Panc1 (cell line): ENCODE data around the gene CLSTN2. TPM values are rescaled to one million over a fixed set of nuclear protein-coding genes. Genes with fewer than 3 reads are reported as not detected.

Source experiments
- ATAC-seq: fragments of 200-7000 bp; cut with Tn5 transposase; 2 replicates; pipeline ENCODE4 v1.9.1; 2020; ENCODE audit warnings: mild to moderate bottlenecking, moderate library complexity
- BruUV-seq: library from RNA; stranded (reverse); fragments of 400-500 nt; replicated peaks from 2 replicates; lab custom pipeline; 2021; lab: Mats Ljungman, UMichigan
- CTCF ChIA-PET: fragments of 300-600 bp; sonication (Branson Sonifier 250); formaldehyde crosslinking; loops from one replicate; lab custom pipeline; 2022; ENCODE audit warnings: antibody characterized with exemption; lab: Charles Lee
- POLR2A ChIA-PET: fragments of 300-600 bp; sonication (Branson Sonifier 250); formaldehyde crosslinking; loops from one replicate; lab custom pipeline; 2022; ENCODE audit warnings: antibody characterized with exemption; lab: Charles Lee
- DNase-seq: peaks from one replicate; pipeline ENCODE4 v3.0.0-alpha.2; 2010; ENCODE audit warnings: low read depth, low spot score
- H3K27ac ChIP-seq: 2 replicates; pipeline ENCODE4 v1.5.1; 2011; ENCODE audit warnings: mild to moderate bottlenecking, low read length, inconsistent platforms
- H3K27me3 ChIP-seq: fragments of 200-500 bp; sonication (Bioruptor generic); 2 replicates; pipeline ENCODE4 v1.6.0; 2014; ENCODE audit warnings: low read length, inconsistent platforms; ENCODE audit not compliant: control insufficient read depth, insufficient read depth
- H3K36me3 ChIP-seq: fragments of 200-500 bp; sonication (Bioruptor generic); 2 replicates; pipeline ENCODE4 v1.5.1; 2014; ENCODE audit warnings: inconsistent platforms, mild to moderate bottlenecking, low read length, moderate library complexity; ENCODE audit not compliant: control insufficient read depth, insufficient read depth
- H3K4me1 ChIP-seq: 2 replicates; pipeline ENCODE4 v1.5.1; 2011; ENCODE audit warnings: inconsistent platforms, mild to moderate bottlenecking, low read length, moderate library complexity; ENCODE audit not compliant: control insufficient read depth, insufficient read depth
- H3K4me3 ChIP-seq, 2 experiments: 2 replicates each; pipeline ENCODE4 v1.5.1; 2011 to 2012; ENCODE audit warnings: low read depth in 2 of 2, low read length in 2 of 2, mild to moderate bottlenecking in 2 of 2, inconsistent platforms in 1 of 2, moderate library complexity in 1 of 2
- H3K9me3 ChIP-seq: fragments of 200-500 bp; sonication (Bioruptor generic); 2 replicates; pipeline ENCODE4 v1.5.1; 2014; ENCODE audit warnings: low read depth, mild to moderate bottlenecking, inconsistent platforms, low read length, moderate library complexity; ENCODE audit not compliant: control insufficient read depth, insufficient read depth
- POLR2AphosphoS5 ChIP-seq: IDR thresholded peaks from 2 replicates; pipeline ENCODE4 v1.6.1; 2012; ENCODE audit warnings: mild to moderate bottlenecking, low read depth, low read length, moderate library complexity
- REST ChIP-seq, 2 experiments: IDR thresholded peaks; 2 replicates each; pipeline ENCODE4 v1.6.1; 2011 to 2012; ENCODE audit warnings: low read depth in 2 of 2, control low read depth in 1 of 2, low read length in 1 of 2, mild to moderate bottlenecking in 1 of 2, moderate library complexity in 1 of 2; ENCODE audit not compliant: insufficient read depth in 1 of 2
- SIN3A ChIP-seq: IDR thresholded peaks from 2 replicates; pipeline ENCODE4 v1.6.1; 2012; ENCODE audit warnings: low read depth, mild to moderate bottlenecking, low read length, moderate library complexity, borderline replicate concordance; ENCODE audit not compliant: insufficient read depth
- TCF7L2 ChIP-seq: IDR thresholded peaks from 2 replicates; pipeline ENCODE4 v1.6.1; 2011; ENCODE audit warnings: mild to moderate bottlenecking, low read depth, low read length, inconsistent platforms
- in situ Hi-C: cut with HindIII; loops from 2 replicates; pipeline ENCODE4 v1.10.0; 2016; ENCODE audit warnings: low sequenced_read_pairs, low pct_unique_long_range_greater_than_20kb
- intact Hi-C: fragments of 100-400 bp; cut with micrococcal nuclease; formaldehyde crosslinking; loops from one replicate; pipeline ENCODE4 v1.10.0; 2022; ENCODE audit not compliant: unreplicated experiment
- total RNA-seq: library from RNA; stranded (reverse); gene quantifications from one replicate; pipeline ENCODE4 v1.2.1, GENCODE V29; 2021; ENCODE audit not compliant: unreplicated experiment
- TF ChIP-seq, protein P1 (sequence below): fragments of 450-650 bp; IDR thresholded peaks from 2 replicates; pipeline ENCODE4 v1.5.1; 2017; ENCODE audit warnings: mild to moderate bottlenecking

CLSTN2 gene
- total RNA-seq, 1 experiment from 2014 or later: 0.03 TPM

- no peak overlapping the region for H3K4me3 ChIP-seq
- in situ Hi-C loops: no loop called here
- H3K9me3 ChIP-seq: no peaks in the 10 kb centered on the region
- H3K36me3 ChIP-seq: no peaks in the 10 kb centered on the region
- no TSS peak for BruUV-seq
- DNase-seq (no peak), ATAC-seq (no peak)
- TF ChIP-seq POLR2AphosphoS5 (no peak), REST (IDR thresholded peaks at IDR 0.05; ENCODE audit: insufficient read depth in 1 of 2, low read depth in 2 of 2, low read length in 1 of 2) (no peak), TCF7L2 (no peak), SIN3A (no peak)
- TF ChIP-seq, protein P1, sequence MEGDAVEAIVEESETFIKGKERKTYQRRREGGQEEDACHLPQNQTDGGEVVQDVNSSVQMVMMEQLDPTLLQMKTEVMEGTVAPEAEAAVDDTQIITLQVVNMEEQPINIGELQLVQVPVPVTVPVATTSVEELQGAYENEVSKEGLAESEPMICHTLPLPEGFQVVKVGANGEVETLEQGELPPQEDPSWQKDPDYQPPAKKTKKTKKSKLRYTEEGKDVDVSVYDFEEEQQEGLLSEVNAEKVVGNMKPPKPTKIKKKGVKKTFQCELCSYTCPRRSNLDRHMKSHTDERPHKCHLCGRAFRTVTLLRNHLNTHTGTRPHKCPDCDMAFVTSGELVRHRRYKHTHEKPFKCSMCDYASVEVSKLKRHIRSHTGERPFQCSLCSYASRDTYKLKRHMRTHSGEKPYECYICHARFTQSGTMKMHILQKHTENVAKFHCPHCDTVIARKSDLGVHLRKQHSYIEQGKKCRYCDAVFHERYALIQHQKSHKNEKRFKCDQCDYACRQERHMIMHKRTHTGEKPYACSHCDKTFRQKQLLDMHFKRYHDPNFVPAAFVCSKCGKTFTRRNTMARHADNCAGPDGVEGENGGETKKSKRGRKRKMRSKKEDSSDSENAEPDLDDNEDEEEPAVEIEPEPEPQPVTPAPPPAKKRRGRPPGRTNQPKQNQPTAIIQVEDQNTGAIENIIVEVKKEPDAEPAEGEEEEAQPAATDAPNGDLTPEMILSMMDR: no peak
- CTCF ChIA-PET: interaction anchor here (0.6 kb wide), 1 partner anchor 794 kb away, joined by 3 read pairs; no protein-coding TSS in a partner anchor
- POLR2A ChIA-PET: no interaction called here
- H3K27ac ChIP-seq: no peak overlapping the region
- intact Hi-C loops: no loop called here
- H3K27me3 ChIP-seq: no peaks in the 10 kb centered on the region
- H3K4me1 ChIP-seq: no peaks in the 10 kb centered on the region
Measured at GRCh38 chr3:140384028-140384771, 449.2 kb downstream of the CLSTN2 start.

DNA sequence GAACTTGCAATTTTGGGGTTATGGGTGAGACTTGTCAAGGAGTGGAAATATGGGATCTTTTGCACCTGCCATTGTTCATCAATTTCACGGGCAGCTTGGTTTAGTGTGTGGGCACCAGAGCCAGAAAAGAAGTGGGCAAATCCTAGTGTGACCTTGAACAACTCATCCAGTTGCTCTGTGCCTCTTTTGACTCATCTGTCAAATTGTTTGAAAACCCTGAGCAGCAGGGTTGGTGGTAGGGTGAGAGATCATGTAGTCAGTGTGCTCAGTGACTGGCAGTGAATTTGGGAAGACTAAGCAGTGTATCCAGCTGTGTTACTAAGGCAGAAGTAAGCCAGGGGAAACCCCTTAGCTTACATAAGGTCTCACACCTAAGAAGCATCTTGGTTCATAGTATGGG, 449.9 kb downstream of the CLSTN2 start:
- ATAC-seq: no peak
- no TSS peak for BruUV-seq
- POLR2A ChIA-PET: no interaction called here
- Histone ChIP-seq H3K4me3 (no peak overlapping the region), H3K27ac (no peak overlapping the region), H3K27me3 (no peaks in the 10 kb centered on the region), H3K4me1 (no peaks in the 10 kb centered on the region), H3K9me3 (no peaks in the 10 kb centered on the region), H3K36me3 (no peaks in the 10 kb centered on the region)
- CTCF ChIA-PET: no interaction called here
- TF ChIP-seq SIN3A (no peak), POLR2AphosphoS5 (no peak), TCF7L2 (no peak), REST (IDR thresholded peaks at IDR 0.05; ENCODE audit: insufficient read depth in 1 of 2, low read depth in 2 of 2, low read length in 1 of 2) (no peak)
- TF ChIP-seq, protein P1: no peak
- in situ Hi-C loops: no loop called here
- no peak for DNase-seq
- intact Hi-C loops: no loop called here
